Ishikawa (cell line): Measurements from ENCODE around the gene SYCE3.
A peak's percentile ranks its signal among the peaks of the same experiment; 100 is the strongest.

Experiments
- CEBPB ChIP-seq: IDR thresholded peaks from 2 replicates; pipeline ENCODE4 v1.6.1; 2012
- CREB1 ChIP-seq: IDR thresholded peaks from 2 replicates; pipeline ENCODE4 v1.6.1; 2012; ENCODE audit warnings: low read depth
- EGR1 ChIP-seq: IDR thresholded peaks from 2 replicates; pipeline ENCODE4 v1.6.1; 2012
- EP300 ChIP-seq: IDR thresholded peaks from 2 replicates; pipeline ENCODE4 v1.6.1; 2012; ENCODE audit warnings: borderline replicate concordance
- FOXM1 ChIP-seq: IDR thresholded peaks from 2 replicates; pipeline ENCODE4 v1.6.1; 2012; ENCODE audit warnings: low read depth, borderline replicate concordance
- NFIC ChIP-seq: IDR thresholded peaks from 2 replicates; pipeline ENCODE4 v1.6.1; 2012
- RAD21 ChIP-seq: IDR thresholded peaks from 2 replicates; pipeline ENCODE4 v1.6.1; 2012; ENCODE audit warnings: low read depth
- TAF1 ChIP-seq: IDR thresholded peaks from 2 replicates; pipeline ENCODE4 v1.6.1; 2012; ENCODE audit warnings: low read depth, mild to moderate bottlenecking
- TCF12 ChIP-seq: IDR thresholded peaks from 2 replicates; pipeline ENCODE4 v1.6.1; 2012; ENCODE audit warnings: low read depth
- TEAD4 ChIP-seq: IDR thresholded peaks from 2 replicates; pipeline ENCODE4 v1.6.1; 2012
- YY1 ChIP-seq: IDR thresholded peaks from 2 replicates; pipeline ENCODE4 v1.6.1; 2012; ENCODE audit warnings: low read depth
- ZBTB7A ChIP-seq: IDR thresholded peaks from 2 replicates; pipeline ENCODE4 v1.6.1; 2012; ENCODE audit warnings: low read depth
- TF ChIP-seq, protein P1 (sequence below): IDR thresholded peaks from 2 replicates; pipeline ENCODE4 v1.6.1; 2012; ENCODE audit warnings: low read depth, mild to moderate bottlenecking
- TF ChIP-seq, protein P2 (sequence below): IDR thresholded peaks from 2 replicates; pipeline ENCODE4 v1.6.1; 2012
- TF ChIP-seq, protein P3 (sequence below): IDR thresholded peaks from 2 replicates; pipeline ENCODE4 v1.6.1; 2012

Gene SYCE3

DNA sequence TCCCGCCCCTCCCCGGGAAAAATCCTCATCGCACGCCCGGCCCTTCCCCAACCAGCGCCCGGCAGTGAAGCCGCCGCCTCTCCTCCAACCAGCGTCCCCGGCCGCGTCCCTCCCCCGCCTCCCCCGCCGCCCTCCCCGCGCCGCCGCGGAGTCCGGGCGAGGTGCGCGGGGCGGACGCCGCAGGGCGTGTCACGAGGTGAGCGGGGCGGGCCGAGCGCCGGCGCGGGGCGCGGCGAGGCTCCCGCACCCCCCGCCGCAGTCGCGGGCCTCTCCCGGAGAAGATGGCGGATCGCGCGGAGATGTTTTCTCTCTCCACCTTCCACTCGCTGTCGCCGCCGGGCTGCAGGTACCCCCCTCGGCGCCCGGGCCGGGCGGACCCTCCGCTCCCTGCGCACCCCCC lies 37.8 kb upstream of the SYCE3 start, which contains the start of gene MAPK8IP2:
Gene MAPK8IP2 (plus strand): TSS at position 256 of the 400 bp plus-strand sequence. CDS start 26 bp downstream, at position 282.
- TF ChIP-seq TCF12, result no peak
- no peak for TF ChIP-seq EP300
- no peak for TF ChIP-seq FOXM1
- TF ChIP-seq EGR1, result no peak
- TF ChIP-seq TEAD4, result no peak
- TF ChIP-seq ZBTB7A, result no peak; the same call in 1 of the 2 replicates
- TF ChIP-seq TAF1, result no peak
- no peak for TF ChIP-seq RAD21
- TF ChIP-seq, protein P1, sequence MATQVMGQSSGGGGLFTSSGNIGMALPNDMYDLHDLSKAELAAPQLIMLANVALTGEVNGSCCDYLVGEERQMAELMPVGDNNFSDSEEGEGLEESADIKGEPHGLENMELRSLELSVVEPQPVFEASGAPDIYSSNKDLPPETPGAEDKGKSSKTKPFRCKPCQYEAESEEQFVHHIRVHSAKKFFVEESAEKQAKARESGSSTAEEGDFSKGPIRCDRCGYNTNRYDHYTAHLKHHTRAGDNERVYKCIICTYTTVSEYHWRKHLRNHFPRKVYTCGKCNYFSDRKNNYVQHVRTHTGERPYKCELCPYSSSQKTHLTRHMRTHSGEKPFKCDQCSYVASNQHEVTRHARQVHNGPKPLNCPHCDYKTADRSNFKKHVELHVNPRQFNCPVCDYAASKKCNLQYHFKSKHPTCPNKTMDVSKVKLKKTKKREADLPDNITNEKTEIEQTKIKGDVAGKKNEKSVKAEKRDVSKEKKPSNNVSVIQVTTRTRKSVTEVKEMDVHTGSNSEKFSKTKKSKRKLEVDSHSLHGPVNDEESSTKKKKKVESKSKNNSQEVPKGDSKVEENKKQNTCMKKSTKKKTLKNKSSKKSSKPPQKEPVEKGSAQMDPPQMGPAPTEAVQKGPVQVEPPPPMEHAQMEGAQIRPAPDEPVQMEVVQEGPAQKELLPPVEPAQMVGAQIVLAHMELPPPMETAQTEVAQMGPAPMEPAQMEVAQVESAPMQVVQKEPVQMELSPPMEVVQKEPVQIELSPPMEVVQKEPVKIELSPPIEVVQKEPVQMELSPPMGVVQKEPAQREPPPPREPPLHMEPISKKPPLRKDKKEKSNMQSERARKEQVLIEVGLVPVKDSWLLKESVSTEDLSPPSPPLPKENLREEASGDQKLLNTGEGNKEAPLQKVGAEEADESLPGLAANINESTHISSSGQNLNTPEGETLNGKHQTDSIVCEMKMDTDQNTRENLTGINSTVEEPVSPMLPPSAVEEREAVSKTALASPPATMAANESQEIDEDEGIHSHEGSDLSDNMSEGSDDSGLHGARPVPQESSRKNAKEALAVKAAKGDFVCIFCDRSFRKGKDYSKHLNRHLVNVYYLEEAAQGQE, result no peak
- TF ChIP-seq NFIC, result no peak
- TF ChIP-seq, protein P2, sequence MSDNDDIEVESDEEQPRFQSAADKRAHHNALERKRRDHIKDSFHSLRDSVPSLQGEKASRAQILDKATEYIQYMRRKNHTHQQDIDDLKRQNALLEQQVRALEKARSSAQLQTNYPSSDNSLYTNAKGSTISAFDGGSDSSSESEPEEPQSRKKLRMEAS, result no peak
- 0 out of 2 replicates have a peak, but pooled peaks have one; percentile 33 for TF ChIP-seq YY1
- TF ChIP-seq, protein P3, sequence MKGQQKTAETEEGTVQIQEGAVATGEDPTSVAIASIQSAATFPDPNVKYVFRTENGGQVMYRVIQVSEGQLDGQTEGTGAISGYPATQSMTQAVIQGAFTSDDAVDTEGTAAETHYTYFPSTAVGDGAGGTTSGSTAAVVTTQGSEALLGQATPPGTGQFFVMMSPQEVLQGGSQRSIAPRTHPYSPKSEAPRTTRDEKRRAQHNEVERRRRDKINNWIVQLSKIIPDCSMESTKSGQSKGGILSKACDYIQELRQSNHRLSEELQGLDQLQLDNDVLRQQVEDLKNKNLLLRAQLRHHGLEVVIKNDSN, result 0 out of 2 replicates have a peak, but pooled peaks have one; percentile 18

DNA sequence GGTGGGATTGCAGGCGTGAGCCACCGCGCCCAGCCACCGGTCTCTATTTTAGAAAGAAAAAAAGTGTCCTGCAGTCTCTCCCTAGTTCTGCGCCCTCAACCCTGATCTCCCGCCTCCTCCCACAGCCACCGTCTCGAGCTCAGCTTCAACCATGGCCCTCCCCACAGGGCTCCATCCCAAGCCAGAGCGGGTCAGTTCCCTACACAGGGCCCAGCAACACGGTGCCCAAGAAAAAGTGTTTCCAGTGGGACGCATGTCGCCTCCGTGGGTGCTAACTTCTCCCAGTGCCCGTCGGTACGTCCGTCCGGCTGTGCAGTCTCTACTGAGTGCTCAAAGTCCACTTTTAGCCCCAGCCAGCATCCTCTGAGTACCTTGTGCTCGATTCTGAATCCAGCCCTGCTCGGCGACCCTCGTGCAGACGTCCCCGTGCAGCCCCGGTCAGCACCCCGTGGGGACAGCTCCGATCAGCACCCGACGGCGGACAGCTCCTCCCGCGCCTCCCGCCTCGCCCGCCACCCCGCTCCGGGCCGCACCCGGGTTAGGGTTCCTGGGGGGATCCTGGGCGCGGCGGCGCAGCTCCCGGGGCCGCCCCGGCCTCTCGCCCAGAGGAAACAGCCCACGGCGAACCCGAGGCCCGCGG lies 37.2 kb upstream of the SYCE3 start:
- no peak for TF ChIP-seq CEBPB
- TF ChIP-seq TAF1, result no peak
- TF ChIP-seq TCF12, result no peak
- peak; percentile 60 for TF ChIP-seq ZBTB7A
- TF ChIP-seq, protein P2, result peak; percentile 92
- TF ChIP-seq, protein P1, result peak; percentile 98

DNA sequence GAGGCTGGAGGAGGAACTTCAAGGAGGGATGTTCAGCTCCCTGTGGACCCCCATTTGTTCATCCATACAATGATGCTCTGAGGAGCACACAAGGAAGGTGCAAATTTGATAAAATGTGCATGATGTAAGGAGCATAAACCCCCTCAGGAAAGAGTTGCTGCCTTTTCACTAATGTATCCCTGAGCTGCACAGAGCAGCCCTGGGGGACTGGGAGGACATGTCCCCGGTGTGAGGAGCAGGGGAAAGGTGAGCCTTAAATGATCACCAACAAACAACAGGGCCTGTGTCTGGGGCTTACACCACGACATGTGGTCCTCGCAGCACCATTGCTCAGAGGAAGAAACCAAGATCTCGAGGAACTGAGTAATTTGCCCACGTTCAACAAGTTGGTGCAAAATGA lies 34.4 kb upstream of the SYCE3 start:
- no peak for TF ChIP-seq EP300
- TF ChIP-seq EGR1, result no peak
- no peak for TF ChIP-seq TAF1
- no peak for TF ChIP-seq RAD21
- TF ChIP-seq FOXM1, result no peak
- no peak for TF ChIP-seq CREB1
- TF ChIP-seq CEBPB, result no peak
- TF ChIP-seq TCF12, result no peak
- TF ChIP-seq, protein P3, result no peak
- TF ChIP-seq, protein P1, result no peak
- no peak for TF ChIP-seq TEAD4
- no peak for TF ChIP-seq YY1
- TF ChIP-seq, protein P2, result no peak
- TF ChIP-seq ZBTB7A, result no peak
- TF ChIP-seq NFIC, result no peak

DNA sequence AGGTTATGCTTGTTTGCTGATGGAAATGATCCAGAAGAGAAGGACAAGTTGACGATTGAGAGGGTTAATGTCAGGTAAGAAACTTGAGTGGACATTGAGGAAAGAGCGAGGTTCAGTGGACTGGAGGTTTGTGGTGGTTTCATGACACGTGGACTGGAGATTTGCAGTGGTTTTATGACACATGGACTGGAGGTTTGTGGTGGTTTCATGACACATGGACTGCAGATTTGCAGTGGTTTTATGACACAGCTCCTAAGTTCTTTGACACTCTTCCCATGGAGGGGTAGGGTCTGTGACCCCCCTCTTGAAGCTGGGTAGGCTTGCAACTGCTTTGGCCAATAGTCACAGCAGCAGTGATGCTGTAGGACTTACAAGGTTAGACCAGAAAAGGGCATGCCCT lies 32.5 kb upstream of the SYCE3 start:
- TF ChIP-seq TCF12 (no peak), RAD21 (no peak), EGR1 (no peak), FOXM1 (no peak), CREB1 (no peak), ZBTB7A (no peak), EP300 (no peak), CEBPB (no peak), YY1 (no peak), NFIC (no peak)
- TF ChIP-seq, protein P1, result no peak
- TF ChIP-seq, protein P2, result no peak
